Adrenal gland (tissue), 12 donors: ENCODE results near the gene MAP4K1. TPM values are rescaled to one million over a fixed set of nuclear protein-coding genes. Genes with fewer than 3 reads are reported as not detected.

Experiments used
- DNase-seq, 7 donors: peaks; one replicate each; pipeline ENCODE4 v3.0.0-alpha.2; 2019 to 2020
- H3K27ac ChIP-seq, 5 donors: fragments of 200-600 bp; sonication (generic) in 4 of 5; 1 replicate in 3 of 5; 2 replicates in 2 of 5; pipeline versions ENCODE4 v1.5.1 to v1.8.0; 2016 to 2020; ENCODE audit warnings: mild to moderate bottlenecking in 1 of 5
- H3K27me3 ChIP-seq: fragments of 200-600 bp; 2 replicates; pipeline ENCODE4 v1.8.0; 2021
- H3K36me3 ChIP-seq, 2 donors: fragments of 200-600 bp; replicated peaks in 1 of 2; 1 replicate in 1 of 2; 2 replicates in 1 of 2; pipeline versions ENCODE4 v1.5.1 to v1.8.0; 2018 to 2022
- H3K4me1 ChIP-seq, 2 donors: fragments of 200-600 bp; replicated peaks in 1 of 2; 1 replicate in 1 of 2; 2 replicates in 1 of 2; pipeline versions ENCODE4 v1.5.1 to v1.8.0; 2018 to 2021
- H3K4me3 ChIP-seq, 4 donors: fragments of 200-600 bp; sonication (generic) in 3 of 4; one replicate each; pipeline ENCODE4 v1.5.1; 2016 to 2018
- H3K9me3 ChIP-seq, 3 donors: fragments of 200-600 bp; sonication (generic) in 1 of 3; replicated peaks in 1 of 3; 1 replicate in 2 of 3; 2 replicates in 1 of 3; pipeline versions ENCODE4 v1.5.1 to v1.8.0; 2016 to 2021
- POLR2A ChIP-seq, 2 donors: fragments of 450-650 bp; IDR thresholded peaks; one replicate each; pipeline ENCODE4 v1.6.1; 2017; ENCODE audit warnings: antibody characterized with exemption in 2 of 2, mild to moderate bottlenecking in 2 of 2, moderate library complexity in 1 of 2
- WGBS, 4 donors: extraction: QIAGEN DNeasy Blood & Tissue Kit in 2 of 4; methylation state at CpG; one replicate each; pipeline versions ENCODE4 v1.1.5 to v1.1.7; 2013 to 2017; 5-methylcytosine and 5-hydroxymethylcytosine counted together
- intact Hi-C, 2 donors: fragments of 100-400 bp; cut with DNase I; formaldehyde crosslinking; loops; one replicate each; pipeline versions ENCODE4 v1.14.1 to v1.15.0; 2022 to 2023
- polyA plus RNA-seq, 3 donors: library from polyadenylated mRNA; stranded (reverse); fragments of 200-250 nt in 2 of 3; fragments of 350-450 nt in 1 of 3; fragmentation: Illumina TruSeq in 1 of 3; extraction: RNeasy Lipid Tissue Mini Kit (QIAGEN cat#74804) in 1 of 3; gene quantifications; one replicate each; pipeline ENCODE4 v1.2.3, GENCODE V29; 2013 to 2014
- total RNA-seq, 9 donors: library from RNA; depleted of rRNA in 4 of 9; stranded (reverse); fragments of >200 nt in 4 of 9; fragments of 120-200 nt in 1 of 9; fragmentation: NEBNext Ultra II Directional in 1 of 9; extraction: Animal tissue kit (Norgen Biotek cat#: 25700) in 1 of 9; gene quantifications; one replicate each; pipeline versions ENCODE4 v1.1.0 to v1.2.4, GENCODE V29; 2013 to 2023
- TF ChIP-seq, protein P1 (sequence below), 6 experiments: fragments of 450-650 bp in 4 of 6; fragments of 200-600 bp in 2 of 6; sonication (generic) in 1 of 6; IDR thresholded peaks; 1 replicate in 5 of 6; 2 replicates in 1 of 6; pipeline versions ENCODE4 v1.5.1 to v1.8.0; 2016 to 2021; ENCODE audit warnings: antibody characterized with exemption in 6 of 6, mild to moderate bottlenecking in 2 of 6, moderate library complexity in 1 of 6
- donor health status: healthy with polysubstance abuse.
- donor health status: Bipolar disorder and iron deficiency.
- donor health status: DM: yes; HTN: yes; CAD: no.
- donor health status: DM: no; HTN: no; CAD: no.
- donor health status: DM: no; HTN: no; CAD: no.
- donor health status: DM: yes; HTN: yes; CAD: no.

MAP4K1 gene
- total and polyA plus RNA-seq, 12 donors = 1.1 to 12.5 (median 4.1) TPM

DNA sequence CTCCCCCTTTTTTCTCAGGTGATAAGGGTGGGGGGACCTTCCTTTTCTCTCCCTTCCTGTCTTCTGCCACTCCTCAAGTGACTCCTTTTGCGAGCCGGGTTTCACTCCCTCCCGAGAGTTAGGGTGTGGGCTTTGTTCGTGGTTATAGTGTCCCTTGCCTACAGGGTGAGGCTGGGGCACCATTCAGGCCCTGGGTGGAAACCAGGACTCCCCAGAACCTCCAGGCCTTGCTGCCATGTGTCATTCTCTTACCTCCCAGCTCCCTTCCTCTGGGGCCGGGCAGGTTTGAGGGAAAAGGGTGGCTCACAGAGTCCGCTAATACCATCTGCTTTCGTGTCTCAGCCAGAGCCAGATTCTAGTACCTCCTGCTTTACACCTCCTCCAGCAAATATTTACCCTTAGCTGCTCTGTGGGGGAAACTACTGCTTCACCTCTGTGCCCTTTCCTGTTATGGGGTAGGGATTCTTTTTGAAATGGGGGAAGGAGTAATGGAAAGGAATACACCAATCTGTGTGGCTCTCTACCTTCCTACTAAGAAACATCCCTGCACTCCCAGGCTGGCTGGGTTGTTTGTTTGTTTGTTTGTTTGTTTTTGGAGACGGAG is 32.5 kb upstream of the MAP4K1 start:
- H3K9me3 ChIP-seq = no peaks in the 10 kb centered on the region
- H3K4me1 ChIP-seq = peaks cover 53 to 56% of the 10 kb centered on the region in 2 donors
- H3K36me3 ChIP-seq = no peaks in the 10 kb centered on the region
- TF ChIP-seq POLR2A (IDR thresholded peaks at IDR 0.05) = no peak
- TF ChIP-seq, protein P1, sequence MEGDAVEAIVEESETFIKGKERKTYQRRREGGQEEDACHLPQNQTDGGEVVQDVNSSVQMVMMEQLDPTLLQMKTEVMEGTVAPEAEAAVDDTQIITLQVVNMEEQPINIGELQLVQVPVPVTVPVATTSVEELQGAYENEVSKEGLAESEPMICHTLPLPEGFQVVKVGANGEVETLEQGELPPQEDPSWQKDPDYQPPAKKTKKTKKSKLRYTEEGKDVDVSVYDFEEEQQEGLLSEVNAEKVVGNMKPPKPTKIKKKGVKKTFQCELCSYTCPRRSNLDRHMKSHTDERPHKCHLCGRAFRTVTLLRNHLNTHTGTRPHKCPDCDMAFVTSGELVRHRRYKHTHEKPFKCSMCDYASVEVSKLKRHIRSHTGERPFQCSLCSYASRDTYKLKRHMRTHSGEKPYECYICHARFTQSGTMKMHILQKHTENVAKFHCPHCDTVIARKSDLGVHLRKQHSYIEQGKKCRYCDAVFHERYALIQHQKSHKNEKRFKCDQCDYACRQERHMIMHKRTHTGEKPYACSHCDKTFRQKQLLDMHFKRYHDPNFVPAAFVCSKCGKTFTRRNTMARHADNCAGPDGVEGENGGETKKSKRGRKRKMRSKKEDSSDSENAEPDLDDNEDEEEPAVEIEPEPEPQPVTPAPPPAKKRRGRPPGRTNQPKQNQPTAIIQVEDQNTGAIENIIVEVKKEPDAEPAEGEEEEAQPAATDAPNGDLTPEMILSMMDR (IDR thresholded peaks at IDR 0.05) = no peak
- intact Hi-C loops = loop anchor here (5.0 to 10.0 kb wide), 2 partner anchors 52 to 55 kb away; no protein-coding TSS in a partner anchor
- no peaks in the 10 kb centered on the region for H3K27me3 ChIP-seq
- WGBS, 4 donors = 15 to 29% (median 19%) methylated on average over 8 of the region's 8 CpGs
- peak overlapping the region in 2 of 4 donors; percentile 83 to 99 for H3K4me3 ChIP-seq
- peak in 1 of 7 donors; percentile 41 for DNase-seq
- peak overlapping the region; percentile 34 to 99 (median 95) for H3K27ac ChIP-seq

DNA sequence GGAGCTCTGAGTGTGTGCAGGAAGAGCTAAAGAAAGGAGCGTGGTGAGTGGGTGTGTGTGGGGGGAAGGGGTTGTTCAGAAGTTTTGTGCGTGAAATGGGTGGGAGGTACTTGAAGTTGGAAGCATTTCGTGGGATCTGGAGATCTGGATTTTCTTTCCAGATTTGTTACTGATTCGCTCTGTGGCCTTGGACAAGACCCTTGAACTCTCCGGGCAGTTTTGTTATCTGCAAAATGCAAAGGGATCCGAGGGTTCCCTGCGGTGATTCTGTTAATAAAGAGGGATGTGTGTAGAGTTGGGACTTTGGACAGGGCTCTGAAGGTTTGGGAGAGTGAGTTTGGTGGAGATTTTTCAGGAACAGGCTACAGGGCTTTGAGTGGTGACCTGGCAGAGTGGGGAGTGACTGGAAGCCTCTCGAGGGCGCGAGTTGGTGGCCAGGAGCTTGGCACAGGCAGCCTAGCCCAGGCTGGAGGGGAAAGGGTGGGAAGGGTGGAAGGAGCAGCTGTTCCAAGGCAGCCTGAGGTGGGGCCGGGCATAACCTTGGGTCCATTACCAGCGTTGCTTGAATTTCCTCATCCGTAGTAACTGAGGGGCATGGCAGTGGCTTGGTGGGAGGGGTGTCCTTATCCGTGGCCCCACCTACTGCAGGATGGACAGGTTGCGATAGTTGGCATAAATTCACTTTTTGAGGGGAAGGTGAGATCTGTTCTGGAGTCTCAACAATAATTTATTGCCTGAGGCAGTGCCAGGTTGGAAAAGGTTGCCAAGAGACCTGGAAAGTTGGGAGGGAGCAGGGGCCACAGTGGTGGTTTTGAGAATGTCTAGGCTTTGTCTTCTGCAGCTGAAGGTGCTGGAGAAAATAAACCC is 31.8 kb upstream of the MAP4K1 start:
- peak in 6 of 7 donors; percentile 66 to 84 (median 74) for DNase-seq
- peaks cover 48 to 49% of the 10 kb centered on the region in 2 donors for H3K4me1 ChIP-seq
- peak overlapping the region in 2 of 4 donors; percentile 83 to 99 for H3K4me3 ChIP-seq
- no peaks in the 10 kb centered on the region for H3K27me3 ChIP-seq
- H3K27ac ChIP-seq = peak overlapping the region; percentile 34 to 99 (median 95)
- intact Hi-C loops = loop anchor here (5.0 to 10.0 kb wide), 2 partner anchors 53 to 55 kb away; no protein-coding TSS in a partner anchor
- no peaks in the 10 kb centered on the region for H3K9me3 ChIP-seq
- no peaks in the 10 kb centered on the region for H3K36me3 ChIP-seq
- TF ChIP-seq POLR2A (IDR thresholded peaks at IDR 0.05) = peak; percentile 13 to 68
- TF ChIP-seq, protein P1 (IDR thresholded peaks at IDR 0.05) = no peak
- WGBS, 4 donors = 3 to 8% (median 7%) methylated on average over 15 of the region's 15 CpGs

DNA sequence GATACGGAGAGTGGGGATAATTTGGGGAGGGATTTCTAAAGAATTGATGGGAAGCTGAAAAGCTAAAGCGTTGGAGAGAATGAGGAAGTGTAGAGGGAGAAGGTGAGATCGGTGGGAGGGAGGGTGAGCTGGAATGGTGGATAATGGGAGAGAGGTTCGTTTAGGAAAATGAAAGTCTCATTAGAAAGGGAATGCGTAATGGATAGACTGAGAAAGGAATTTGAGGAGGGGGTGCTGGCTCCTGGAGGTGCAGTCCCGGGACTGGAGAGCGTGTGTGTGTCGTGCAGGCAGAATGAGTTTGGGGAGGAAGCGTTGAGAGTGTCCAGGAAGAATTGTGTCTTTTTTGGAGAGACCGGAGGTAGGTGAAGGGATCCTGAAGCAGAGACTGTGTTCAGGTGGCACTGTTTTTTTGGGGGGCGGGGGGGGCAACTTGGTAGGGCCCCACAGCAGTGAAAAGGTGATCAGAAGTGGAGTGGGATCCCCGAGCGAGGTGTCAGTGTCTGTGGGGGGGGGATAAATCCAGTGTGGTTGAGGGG is 31.1 kb upstream of the MAP4K1 start:
- WGBS, 4 donors = 0 to 1% (median 0%) methylated on average over 13 of the region's 13 CpGs
- H3K4me1 ChIP-seq = peaks cover 41 to 42% of the 10 kb centered on the region in 2 donors
- H3K4me3 ChIP-seq = peak overlapping the region in 3 of 4 donors; percentile 83 to 99 (median 89)
- H3K9me3 ChIP-seq = no peaks in the 10 kb centered on the region
- H3K36me3 ChIP-seq = no peaks in the 10 kb centered on the region
- H3K27me3 ChIP-seq = no peaks in the 10 kb centered on the region
- H3K27ac ChIP-seq = peak overlapping the region; percentile 81 to 99 (median 95)
- no peak for TF ChIP-seq POLR2A (IDR thresholded peaks at IDR 0.05)
- TF ChIP-seq, protein P1 (IDR thresholded peaks at IDR 0.05) = no peak
- DNase-seq = no peak
- intact Hi-C loops = no loop called here
